Measurements from ENCODE around the gene DDX1. TPM values are rescaled to one million over a fixed set of nuclear protein-coding genes. Genes with fewer than 3 reads are reported as not detected.
A peak's percentile ranks its signal among the peaks of the same experiment; 100 is the strongest.

DDX1 gene
- total and polyA plus RNA-seq, 9 of the 15 experiments (the other 6 are each of a cell fraction or from before 2014, with no cell fraction given), result 116 to 277 (median 232) TPM

GRCh38 chr2:15560988-15561573 is 30.6 kb upstream of the DDX1 start, which contains the start of gene NBAS (continued):
- TF ChIP-seq HDAC3 (IDR thresholded peaks at IDR 0.05; ENCODE audit: borderline replicate concordance, partially characterized antibody) (peak; percentile 63), CXXC5 (CRISPR knock-in tag; IDR thresholded peaks at IDR 0.05) (peak; percentile 63), ZNF75A (CRISPR knock-in tag; IDR thresholded peaks at IDR 0.05) (0 out of 2 replicates have a peak, but pooled peaks have one; percentile 15), PHF8 (IDR thresholded peaks at IDR 0.05; ENCODE audit: borderline replicate concordance, low read length) (peak; percentile 75; the same call in 1 of the 2 replicates), HIVEP1 (CRISPR knock-in tag; IDR thresholded peaks at IDR 0.05) (no peak), ZFP36 (IDR thresholded peaks at IDR 0.05; ENCODE audit: low read depth, low read length, partially characterized antibody) (peak; percentile 16), KAT7 (CRISPR knock-in tag; IDR thresholded peaks at IDR 0.05; ENCODE audit: borderline replicate concordance) (peak; percentile 86; the same call in 1 of the 2 replicates), ZNF311 (CRISPR knock-in tag; IDR thresholded peaks at IDR 0.05) (peak; percentile 62; the same call in 1 of the 2 replicates), WHSC1 (IDR thresholded peaks at IDR 0.05; ENCODE audit: low read length) (no peak), CREB3L1 (IDR thresholded peaks at IDR 0.05; ENCODE audit: borderline replicate concordance, low read depth) (peak; percentile 76), TOE1 (IDR thresholded peaks at IDR 0.05; ENCODE audit: borderline replicate concordance) (peak; percentile 72; the same call in 1 of the 2 replicates), TOE1 (CRISPR knock-in tag; IDR thresholded peaks at IDR 0.05; ENCODE audit: borderline replicate concordance, low read depth) (no peak), TAF1 (IDR thresholded peaks at IDR 0.05; ENCODE audit: control insufficient read depth, extremely low read depth, insufficient read depth, low read length, severe bottlenecking) (peak; percentile 93), ZBTB43 (CRISPR knock-in tag; IDR thresholded peaks at IDR 0.05) (0 out of 2 replicates have a peak, but pooled peaks have one; percentile 48), ZNF23 (CRISPR knock-in tag; IDR thresholded peaks at IDR 0.05) (0 out of 2 replicates have a peak, but pooled peaks have one; percentile 9), NFIC (IDR thresholded peaks at IDR 0.05) (peak; percentile 34; the same call in 1 of the 2 replicates), DIDO1 (tag; IDR thresholded peaks at IDR 0.05; ENCODE audit: low read depth) (peak; percentile 70), NEUROD1 (IDR thresholded peaks at IDR 0.05; ENCODE audit: borderline replicate concordance, low read depth, low read length, partially characterized antibody) (peak; percentile 70), ZNF584 (CRISPR knock-in tag; IDR thresholded peaks at IDR 0.05; ENCODE audit: low read depth) (0 out of 2 replicates have a peak, but pooled peaks have one; percentile 31), SMAD2 (IDR thresholded peaks at IDR 0.05; ENCODE audit: low read depth, low read length) (no peak), MAFK (IDR thresholded peaks at IDR 0.05; ENCODE audit: low read length) (peak; percentile 11; the same call in 1 of the 2 replicates), SAP30 (IDR thresholded peaks at IDR 0.05; ENCODE audit: borderline replicate concordance, insufficient read depth, low read depth, low read length, poor library complexity, severe bottlenecking) (peak; percentile 82), TAF9B (IDR thresholded peaks at IDR 0.05; ENCODE audit: partially characterized antibody) (peak; percentile 77), NONO (IDR thresholded peaks at IDR 0.05; ENCODE audit: low read depth in 2 of 2, low read length in 1 of 2) (no peak), PKNOX1 (IDR thresholded peaks at IDR 0.05) (no peak)

Measured in K562 (cell line).